Measurements from ENCODE around the gene SUSD4. TPM values are rescaled to one million over a fixed set of nuclear protein-coding genes. Genes with fewer than 3 reads are reported as not detected.

Gene SUSD4
- total RNA-seq, 1 experiment from 2014 or later, result 0.48 TPM

DNA sequence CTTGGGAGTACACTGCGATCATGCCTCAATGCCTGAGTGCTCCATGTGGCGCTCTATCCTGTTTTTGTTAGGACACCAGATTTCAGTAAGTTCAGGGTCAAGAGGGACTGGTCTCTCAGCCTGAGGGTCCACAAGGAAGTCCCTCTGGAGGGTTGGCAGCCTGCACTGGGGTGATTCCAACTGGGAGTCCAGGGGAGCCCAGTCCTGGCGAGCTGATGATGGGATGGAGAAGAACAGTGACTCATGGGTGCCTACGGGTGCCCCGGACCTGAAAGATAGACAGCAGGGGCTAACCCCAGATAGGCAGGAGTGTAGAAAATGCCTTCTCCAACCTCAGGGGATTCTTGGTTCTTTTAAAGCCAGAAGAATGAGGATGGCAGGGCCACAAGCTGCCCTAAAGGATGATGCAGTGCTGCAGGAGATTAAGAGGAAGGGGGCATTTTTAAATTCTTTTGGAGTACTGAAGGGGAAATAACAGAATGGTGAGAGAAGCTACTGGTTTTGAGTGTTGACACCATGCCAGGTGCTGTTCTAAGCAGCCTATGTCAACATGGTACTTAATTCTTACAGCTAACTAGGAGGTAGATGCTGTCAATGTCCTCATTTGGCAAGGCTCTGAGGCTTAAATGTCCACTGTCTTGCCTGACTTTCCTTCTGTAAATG lies 152.5 kb downstream of the SUSD4 start:
- DNase-seq (ENCODE audit: low read depth), result no peak

DNA sequence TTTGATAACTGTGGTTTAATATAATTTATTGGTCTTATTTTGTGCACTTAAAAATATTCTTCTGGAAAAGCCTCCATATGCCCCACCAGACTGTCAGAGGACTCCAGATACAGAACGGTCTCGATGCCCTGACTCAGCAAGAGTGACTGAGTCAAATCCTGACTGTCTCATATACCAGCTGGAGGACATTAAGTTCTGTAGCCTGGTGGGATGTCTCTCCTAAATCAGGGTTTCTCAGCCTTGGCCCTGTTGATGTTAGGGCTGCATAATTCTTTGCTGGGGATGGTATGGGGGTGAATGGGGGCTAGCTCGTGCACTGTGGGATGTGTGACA lies 153.2 kb downstream of the SUSD4 start:
- DNase-seq (ENCODE audit: low read depth), result no peak

DNA sequence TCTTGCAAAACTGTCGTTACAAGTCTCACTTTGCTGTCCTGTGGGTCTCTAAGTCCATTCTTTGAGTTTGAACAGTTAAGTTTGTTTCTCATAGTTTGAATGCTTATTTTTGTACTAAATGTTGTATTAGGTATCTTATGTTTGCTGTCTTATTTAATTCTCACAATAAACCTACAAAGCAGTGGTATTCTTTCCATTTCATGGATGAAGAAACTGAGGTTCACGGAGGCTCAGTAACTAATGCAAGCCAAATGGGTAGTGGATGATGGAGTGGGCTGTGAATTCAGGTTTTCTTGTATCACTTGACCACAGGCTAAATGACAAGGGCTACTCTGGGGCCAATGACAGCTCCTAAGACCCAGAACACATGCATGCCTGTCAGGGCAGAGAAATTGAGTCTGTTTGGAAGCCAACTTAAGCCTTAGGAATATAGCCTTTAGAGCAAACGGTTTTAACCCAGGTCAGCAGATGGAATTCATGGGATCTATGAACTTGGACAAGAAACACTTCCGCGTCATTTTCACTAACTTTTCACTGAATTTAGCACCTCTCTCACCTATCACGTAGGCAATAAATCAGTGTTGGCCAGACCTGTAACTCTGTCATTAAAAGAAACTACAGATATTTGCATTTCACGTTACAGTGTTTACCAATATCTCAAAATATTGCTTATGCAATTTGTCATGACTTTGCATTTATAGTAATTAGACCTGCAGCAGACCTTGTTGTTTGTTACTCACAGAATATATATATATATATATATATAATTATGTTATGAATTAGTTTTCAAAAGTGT lies 153.8 kb downstream of the SUSD4 start:
- DNase-seq (ENCODE audit: low read depth), result no peak

DNA sequence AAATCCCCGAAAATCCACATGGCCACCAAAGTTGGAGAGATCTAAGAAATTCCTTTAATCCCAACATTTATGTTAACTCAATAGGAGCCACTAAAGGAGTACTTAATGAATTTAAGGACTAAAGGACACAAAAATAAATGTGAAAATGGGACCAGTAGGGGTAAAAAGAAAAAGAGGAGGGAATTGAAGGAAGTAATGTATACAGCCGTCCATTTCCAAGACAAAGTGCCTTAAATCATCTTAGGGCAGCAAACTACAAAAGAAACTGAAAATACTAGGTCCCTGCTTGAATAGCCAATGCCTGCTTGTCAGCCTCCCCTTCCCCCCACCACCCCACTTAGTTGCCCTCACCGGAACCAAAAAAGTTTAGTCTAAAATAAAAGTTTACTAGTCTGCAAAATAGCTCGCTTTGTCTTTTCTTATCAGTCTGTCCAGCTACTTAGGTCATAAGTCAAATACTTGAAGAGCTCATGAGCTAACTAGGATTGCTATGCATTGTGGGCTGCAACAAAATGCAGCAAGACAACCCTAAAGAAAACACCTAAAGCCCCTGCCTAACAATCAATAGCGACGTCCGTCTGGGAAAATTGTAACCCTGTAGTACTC lies 154.6 kb downstream of the SUSD4 start:
- no peak for DNase-seq (ENCODE audit: low read depth)

DNA sequence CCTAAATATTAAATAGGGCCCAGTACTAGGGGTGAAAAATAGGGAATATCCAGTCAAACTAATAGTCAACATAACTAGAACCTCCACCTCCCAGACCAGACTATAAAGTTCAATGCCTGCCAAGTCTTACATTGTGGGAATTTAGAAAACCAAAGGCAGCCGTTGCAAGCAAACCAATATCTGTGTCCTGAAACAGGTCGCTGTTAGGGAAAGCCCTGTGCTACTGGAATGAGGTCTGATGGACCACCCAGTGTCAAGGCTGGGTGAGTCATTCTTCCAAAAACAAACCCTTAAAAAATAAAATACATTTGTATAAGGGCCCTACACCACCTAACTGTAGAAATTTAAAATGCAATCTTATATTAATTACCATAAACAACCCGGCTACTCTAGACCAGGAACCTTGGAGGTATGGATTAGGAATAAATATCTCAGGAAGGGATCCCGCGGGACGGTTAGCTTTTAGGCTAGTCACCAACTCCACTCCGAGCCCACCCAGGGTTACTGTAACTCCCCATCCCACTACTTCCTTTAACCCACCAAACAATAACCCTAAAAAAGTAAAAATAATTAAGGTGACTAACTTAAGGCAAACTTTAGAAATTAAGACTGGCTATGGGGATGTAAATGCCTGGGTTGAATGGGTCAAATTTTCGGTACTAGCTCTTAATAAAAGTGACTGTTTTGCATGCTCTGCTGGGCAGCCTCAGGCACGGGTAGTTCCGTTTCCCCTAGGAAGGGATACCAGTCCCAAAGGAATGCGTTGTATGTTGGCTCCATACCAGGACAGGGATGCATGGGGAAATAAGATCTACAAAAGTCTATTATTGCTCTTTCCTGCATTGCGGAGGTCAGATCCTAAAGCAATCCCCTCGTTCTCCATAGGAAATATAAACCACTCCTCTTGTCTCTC lies 155.6 kb downstream of the SUSD4 start:
- peak; percentile 64 for DNase-seq (ENCODE audit: low read depth)

DNA sequence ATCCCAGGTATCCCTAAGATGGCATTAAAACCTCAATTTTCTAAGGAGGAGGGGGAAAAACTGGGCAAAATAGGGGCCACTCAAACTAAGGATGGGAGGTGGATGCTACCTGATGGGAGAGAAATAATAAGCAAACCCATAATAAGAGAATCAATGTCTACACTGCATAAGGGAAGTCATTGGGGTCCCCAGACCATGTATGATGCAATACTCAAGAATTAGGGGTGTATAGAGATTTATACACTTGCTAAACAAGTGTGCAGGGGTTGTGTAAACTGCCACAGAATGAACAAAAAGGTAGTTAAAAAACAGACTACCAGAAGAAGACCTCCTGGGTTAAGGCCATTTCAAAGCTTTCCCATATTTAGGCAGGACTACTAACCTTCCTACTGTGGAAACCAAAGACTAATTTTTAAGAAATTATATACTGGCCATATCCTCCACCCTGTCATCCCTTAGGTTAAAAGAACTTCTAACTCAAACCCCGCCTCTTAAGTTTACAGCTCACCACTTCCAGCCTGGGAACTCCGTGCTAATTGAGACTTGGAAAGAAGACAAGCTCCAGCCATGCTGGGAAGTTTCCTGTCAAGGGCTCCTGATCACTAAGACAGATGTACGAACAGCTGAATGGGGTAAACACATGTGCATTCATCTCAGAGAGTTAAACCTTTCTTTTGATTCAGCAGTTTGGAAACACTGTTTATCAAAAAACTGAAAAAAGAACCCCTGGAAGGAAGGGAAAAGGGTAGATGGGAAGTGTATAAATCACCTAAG lies 156.5 kb downstream of the SUSD4 start:
- DNase-seq (ENCODE audit: low read depth), result peak; percentile 62

DNA sequence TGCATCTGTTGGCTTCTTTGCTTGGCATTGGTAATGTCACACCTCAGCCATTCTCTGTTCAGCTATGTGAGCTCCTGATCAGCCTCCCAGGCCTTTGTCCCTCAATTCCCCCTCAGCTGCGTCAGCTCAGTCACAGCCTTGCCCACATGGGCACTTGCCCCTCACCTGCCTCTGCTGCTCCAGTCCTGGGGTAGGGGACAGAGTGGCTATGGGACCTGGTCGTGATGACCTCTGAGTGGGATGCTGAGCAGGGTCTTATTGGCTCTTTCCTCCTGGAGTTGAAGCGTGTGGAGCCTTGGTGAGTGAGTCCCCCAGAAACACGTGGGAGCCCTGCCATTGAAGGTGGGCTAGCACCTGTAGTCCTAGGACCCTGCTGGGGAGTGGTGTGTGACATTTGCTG lies 159.6 kb downstream of the SUSD4 start:
- no peak for DNase-seq (ENCODE audit: low read depth)

DNA sequence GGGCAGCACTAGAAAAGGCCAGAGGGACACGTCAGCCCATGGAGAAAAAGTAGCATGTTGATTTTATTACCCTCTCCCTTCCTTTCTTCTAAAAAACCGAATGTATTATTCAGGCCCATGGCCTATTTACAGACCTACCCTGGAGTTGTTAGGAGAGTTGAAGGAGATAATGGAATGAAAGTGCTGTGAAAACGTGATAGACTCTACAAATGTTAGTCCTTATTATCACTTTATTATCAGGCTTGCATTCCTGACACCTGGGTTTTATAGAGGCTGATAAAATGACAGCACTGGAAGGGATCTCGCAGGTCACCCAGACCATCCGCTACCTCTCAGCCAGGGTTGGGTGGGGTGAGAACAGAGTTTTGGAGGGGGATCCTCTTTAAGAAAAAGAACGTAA lies 160.3 kb downstream of the SUSD4 start:
- DNase-seq (ENCODE audit: low read depth), result no peak

DNA sequence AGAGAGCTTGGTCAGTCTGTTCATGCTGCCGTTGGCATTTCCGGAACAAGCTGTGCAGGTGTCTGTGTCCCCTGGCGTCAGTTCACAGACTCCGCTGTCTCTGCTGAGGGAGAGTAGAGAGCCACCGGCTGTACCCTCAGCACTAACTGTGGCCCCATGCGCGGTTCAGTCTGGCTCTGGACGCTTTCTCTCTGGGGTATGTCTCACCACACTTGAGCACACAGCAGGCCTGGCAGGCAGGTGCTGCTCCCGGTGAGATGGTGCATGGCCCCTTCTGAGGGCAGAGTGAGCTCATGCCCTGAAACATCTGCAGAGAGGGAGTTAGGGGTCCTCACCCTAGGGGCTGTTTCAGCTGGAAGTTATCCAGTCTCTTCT lies 161.0 kb downstream of the SUSD4 start:
- no peak for DNase-seq (ENCODE audit: low read depth)

DNA sequence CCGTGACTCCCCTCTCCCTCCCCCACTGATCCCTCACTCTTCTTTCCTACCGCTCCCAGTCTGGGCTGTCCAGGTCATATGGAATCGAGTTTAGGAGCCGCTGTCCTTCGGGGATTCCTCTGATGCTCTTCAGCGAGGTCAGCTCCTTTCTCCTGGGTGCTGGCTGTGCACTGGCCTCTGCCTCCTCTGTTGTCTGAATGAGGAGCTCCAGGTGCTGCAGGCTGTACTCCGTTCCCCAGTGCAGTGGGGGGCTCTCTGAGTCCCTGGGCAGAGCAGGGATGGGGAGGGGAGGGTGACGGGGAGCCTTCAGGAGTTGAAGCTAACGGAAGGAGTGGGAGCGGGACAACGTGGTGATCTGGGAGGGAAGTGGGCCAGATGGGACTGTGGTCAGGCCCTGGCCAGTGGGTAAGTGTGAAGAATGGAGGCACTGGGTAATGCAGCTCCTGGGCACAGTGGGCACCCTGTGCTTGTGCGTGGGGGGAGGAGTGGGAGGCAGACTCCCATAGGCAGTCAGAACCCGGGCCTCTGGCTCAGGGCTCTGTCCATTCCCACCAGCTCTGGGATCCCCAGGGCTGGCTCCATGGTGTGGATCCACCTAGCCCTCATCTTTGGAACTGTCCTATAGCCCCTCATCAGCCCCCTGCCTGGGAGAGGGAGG lies 161.5 kb downstream of the SUSD4 start:
- no peak for DNase-seq (ENCODE audit: low read depth)

DNA sequence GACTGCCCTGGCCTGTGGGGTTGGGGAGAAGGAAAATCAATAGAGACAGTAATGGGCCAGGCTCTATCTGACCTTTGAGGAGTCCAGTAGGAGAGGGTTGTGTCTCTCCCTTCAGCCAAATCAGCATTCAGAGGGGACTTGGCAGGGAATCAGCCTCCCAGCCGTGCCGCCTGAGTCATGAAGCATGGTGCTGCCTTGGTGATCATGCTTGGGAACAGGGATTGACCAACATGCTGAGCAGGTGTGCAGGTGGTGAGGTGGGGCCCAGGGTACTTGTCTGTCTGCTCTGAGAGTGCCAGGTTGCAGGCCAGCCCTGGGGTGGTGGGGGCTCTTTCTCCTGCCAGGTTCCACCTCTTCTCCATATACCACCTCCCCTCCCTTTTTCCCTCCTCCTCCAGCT lies 162.0 kb downstream of the SUSD4 start:
- DNase-seq (ENCODE audit: low read depth), result no peak

DNA sequence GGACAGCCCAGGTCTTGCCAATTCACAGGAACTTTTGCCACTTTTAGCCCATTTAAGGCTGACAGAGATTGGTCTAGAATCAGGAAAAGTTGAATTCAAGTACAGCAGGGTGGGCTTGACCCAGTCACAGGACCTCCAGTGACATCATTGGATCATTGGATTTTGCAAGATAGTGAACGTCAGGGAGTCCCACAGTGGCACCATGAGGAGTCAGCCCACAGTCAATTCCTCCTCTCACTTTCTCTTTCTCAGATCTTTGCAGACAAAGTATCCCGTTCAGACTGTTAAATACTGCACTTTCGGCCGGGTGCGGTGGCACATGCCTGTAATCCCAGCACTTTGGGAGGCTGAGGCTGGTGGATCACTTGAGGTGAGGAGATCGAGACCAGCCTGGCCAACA lies 163.1 kb downstream of the SUSD4 start:
- no peak for DNase-seq (ENCODE audit: low read depth)

DNA sequence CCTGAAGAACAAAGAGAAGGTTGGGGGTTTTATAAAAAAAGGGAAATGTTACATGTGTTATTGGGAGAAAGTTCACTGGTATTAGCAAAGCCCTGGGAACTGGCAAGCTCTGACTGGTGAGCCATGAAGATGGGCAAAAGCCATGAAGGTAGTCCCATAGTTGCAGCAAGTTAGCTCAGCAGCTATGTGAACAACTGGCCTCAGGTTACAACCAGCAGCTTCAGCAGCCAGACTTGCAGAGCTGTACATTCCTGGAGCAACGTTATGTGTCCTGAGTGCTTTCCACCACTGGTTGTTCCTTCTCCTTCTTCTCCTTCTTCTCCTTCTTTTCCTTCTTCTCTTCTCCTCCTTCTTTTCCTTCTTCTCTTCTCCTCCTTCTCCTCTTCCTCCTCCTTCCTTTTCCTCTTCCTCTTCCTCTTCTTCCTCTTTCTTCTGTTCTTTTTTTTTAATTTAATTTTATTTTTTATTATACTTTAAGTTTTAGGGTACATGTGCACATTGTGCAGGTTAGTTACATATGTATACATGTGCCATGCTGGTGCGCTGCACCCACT lies 164.8 kb downstream of the SUSD4 start:
- DNase-seq (ENCODE audit: low read depth), result no peak

DNA sequence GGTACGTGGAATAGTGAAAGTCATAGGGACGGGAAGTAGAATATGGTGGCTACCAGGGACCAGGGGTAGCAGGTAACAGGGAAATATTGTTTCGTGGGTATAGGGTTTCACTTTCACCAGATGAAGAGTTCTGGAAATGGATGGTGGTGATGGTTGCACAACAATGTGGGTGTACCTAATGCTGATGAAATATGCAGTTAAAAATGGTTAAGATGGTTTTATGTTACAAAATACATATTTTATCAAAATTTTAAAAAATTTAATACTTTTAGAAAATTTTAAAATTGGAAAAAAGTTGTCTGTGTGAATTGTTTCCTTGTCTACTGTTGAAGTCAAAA lies 165.4 kb downstream of the SUSD4 start:
- no peak for DNase-seq (ENCODE audit: low read depth)

DNA sequence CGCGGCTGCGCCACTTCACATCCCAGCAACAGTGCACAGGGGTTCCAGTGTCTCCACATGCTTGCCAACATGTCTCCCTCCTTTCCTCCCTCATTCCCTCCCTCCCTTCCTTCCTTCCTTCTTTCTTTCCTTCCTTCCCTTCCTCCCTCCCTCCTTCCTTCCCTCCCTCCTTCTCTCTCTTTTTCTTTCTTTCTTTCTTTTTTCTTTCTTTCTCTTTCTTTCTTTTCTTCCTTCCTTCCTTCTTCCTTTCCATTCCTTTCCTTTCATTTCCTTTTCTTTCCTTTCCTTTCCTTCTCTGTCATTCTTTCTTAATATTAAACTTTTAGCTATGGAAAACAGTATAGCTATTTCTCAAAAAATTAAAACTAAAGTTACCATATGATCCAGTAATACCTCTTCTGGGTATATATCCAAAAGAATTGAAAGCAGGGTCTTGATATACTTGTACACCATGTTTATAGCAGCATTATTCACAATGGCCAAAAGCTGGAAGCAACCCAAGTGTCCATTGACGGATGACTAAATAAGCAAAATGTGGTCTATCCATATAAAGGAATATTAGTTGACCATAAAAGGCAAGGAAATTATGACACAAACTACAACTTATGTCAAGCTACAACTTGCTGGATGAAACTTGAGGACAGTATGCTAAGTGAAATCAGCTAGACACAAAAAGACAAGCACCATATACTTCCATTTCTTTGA lies 165.9 kb downstream of the SUSD4 start:
- no peak for DNase-seq (ENCODE audit: low read depth)

DNA sequence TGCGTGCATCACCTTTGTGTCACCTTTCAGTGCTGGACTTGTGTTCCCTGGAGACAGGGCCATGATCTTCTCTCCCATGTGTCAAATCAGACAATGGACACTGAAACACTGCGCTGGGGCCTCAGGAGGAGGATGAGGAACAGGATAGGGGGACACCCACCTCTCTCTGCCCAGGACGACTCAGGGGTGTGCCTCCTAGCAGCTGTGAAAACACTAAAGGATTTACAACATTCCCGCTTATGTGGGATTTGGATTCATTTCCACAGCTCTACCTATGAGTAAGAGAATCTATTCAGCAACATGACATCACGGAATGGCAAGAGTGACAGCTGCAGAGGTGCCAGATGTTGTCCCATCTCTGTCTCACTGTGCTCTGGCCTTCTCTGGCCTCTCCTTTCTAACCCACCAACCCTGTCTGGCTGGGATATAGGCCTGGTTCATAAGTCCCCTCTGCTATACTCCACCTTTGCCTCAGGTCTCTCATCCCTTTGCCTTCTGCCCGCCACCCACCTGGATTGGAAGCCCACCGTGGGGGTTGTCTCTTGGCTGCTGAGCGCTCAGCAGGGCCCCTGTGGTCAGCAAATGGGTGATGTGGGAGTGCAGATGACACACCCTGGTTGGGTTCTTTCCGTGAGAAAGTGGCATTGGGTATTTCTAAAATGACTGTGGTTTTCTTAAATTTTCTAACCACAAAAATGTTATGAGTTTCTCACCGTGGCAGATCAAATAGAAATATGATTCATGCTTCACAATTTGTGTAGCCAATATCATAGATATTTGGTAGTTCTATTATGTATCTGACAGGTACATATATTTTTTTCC lies 173.9 kb downstream of the SUSD4 start:
- DNase-seq (ENCODE audit: low read depth), result peak; percentile 63

DNA sequence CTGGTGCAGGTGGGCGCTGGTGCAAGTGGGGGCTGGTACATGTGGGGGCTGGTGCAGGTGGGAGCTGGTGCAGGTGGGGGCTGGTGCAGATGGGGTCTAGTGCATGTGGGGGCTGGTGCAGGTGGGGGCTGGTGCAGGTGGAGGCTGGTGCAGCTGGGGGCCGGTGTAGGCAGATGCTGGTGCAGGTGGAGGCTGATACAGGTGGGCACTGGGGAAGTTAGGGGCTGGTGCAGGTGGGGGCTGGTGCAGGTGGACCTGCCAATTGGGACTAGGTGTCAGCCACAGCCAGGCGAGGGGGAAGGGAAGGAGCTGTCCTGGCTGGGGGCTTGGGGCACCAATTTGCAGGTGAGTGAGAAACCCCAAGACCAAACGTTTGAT lies 174.5 kb downstream of the SUSD4 start:
- DNase-seq (ENCODE audit: low read depth), result no peak

DNA sequence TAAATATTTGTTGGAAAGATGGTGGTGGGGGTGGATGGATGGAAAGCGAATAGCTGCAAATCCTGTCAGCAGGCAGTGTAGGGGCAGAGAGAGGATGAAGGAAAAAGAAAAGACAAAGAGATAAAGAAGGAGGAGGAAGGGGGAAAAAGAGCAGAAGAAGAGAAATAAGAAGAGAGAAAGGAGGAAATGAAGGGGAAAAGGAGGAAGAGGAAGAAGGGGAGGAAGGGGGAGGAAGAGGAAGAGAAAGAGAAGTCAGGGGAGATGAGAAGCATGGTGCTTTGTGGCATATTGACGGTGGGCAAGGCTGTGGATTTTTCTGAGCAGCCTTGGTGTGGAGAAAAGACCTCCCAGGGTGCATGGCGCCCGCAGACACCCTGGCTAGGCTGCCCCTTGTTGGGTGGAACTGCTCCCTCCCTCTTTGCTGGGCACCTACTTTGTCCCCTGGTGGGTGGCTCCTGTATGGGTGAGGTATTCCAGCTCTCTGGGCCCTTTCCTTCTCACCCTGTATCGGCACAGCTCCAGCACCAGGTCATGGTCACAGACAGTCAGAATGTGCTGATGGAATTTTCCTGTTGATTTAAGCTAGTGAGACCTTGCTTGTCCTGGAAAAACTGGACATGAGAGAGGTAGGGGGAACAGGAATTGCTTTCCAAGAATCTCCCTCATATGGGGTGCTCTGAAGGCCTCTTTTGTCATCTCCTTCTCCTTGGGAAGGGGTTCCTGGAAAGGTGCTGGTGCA lies 175.2 kb downstream of the SUSD4 start:
- no peak for DNase-seq (ENCODE audit: low read depth)

DNA sequence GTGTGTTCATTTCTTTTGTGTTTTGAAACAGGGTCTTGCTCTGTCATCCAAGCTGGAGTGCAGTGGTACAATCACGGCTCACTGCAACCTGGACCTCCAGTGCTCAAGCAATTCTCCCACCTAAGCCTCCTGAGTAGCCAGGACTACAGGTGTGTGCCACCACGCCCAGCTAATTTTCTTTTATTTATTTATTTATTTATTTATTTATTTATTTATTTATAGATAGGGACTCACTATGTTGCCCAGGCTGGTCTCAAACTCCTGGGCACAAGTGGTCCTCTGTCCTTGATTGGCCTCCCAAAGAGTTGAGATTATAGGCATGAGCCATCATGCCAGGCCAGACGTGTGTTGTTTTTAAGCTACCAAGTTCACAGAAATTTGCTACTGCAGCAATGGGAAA lies 177.2 kb downstream of the SUSD4 start:
- no peak for DNase-seq (ENCODE audit: low read depth)
